NCI-H1417 treated with DMSO at 0.1 percent for 48 hours (cell line): ENCODE results near the gene CDH18.

ENCODE experiments used
- DNase-seq: peaks from one replicate; lab custom pipeline; 2025; lab: John Stamatoyannopoulos, UW

The CDH18 gene

GRCh38 chr5:19584131-19584530 lies 403.9 kb downstream of the CDH18 start:
- DNase-seq = no peak

GRCh38 chr5:19577882-19578281 lies 410.1 kb downstream of the CDH18 start:
- DNase-seq = no peak

GRCh38 chr5:19568004-19568403 lies 420.0 kb downstream of the CDH18 start:
- no peak for DNase-seq

- DNase-seq = no peak
Measured at GRCh38 chr5:19565466-19565865, 422.5 kb downstream of the CDH18 start.

- no peak for DNase-seq
Measured at GRCh38 chr5:19564036-19564435, 424.0 kb downstream of the CDH18 start.

GRCh38 chr5:19555876-19556275 lies 432.1 kb downstream of the CDH18 start:
- DNase-seq = no peak

GRCh38 chr5:19555436-19555835 lies 432.6 kb downstream of the CDH18 start:
- DNase-seq = no peak

GRCh38 chr5:19554524-19554923 lies 433.5 kb downstream of the CDH18 start:
- no peak for DNase-seq

- no peak for DNase-seq
Measured at GRCh38 chr5:19547640-19548039, 440.4 kb downstream of the CDH18 start.

GRCh38 chr5:19546521-19546920 lies 441.5 kb downstream of the CDH18 start:
- no peak for DNase-seq

GRCh38 chr5:19538607-19539006 lies 449.4 kb downstream of the CDH18 start:
- no peak for DNase-seq

- DNase-seq = no peak
Measured at GRCh38 chr5:19536387-19536786, 451.6 kb downstream of the CDH18 start.

GRCh38 chr5:19534751-19535150 lies 453.2 kb downstream of the CDH18 start:
- no peak for DNase-seq

- DNase-seq = no peak
Measured at GRCh38 chr5:19532936-19533335, 455.1 kb downstream of the CDH18 start.

- DNase-seq = no peak
Measured at GRCh38 chr5:19531374-19531952, 456.5 kb downstream of the CDH18 start.

GRCh38 chr5:19519448-19519847 lies 468.6 kb downstream of the CDH18 start:
- no peak for DNase-seq

GRCh38 chr5:19498852-19499251 lies 489.1 kb downstream of the CDH18 start:
- no peak for DNase-seq

- DNase-seq = no peak
Measured at GRCh38 chr5:19497229-19497815, 490.7 kb downstream of the CDH18 start.

- DNase-seq = no peak
Measured at GRCh38 chr5:19496056-19496455, 491.9 kb downstream of the CDH18 start.

- DNase-seq = no peak
Measured at GRCh38 chr5:19492861-19493260, 495.1 kb downstream of the CDH18 start.

- no peak for DNase-seq
Measured at GRCh38 chr5:19488786-19489185, 499.2 kb downstream of the CDH18 start.

- no peak for DNase-seq
Measured at GRCh38 chr5:19487480-19487879, 500.5 kb downstream of the CDH18 start.

- DNase-seq = no peak
Measured at GRCh38 chr5:19479562-19479961, 508.4 kb downstream of the CDH18 start.

GRCh38 chr5:19462019-19462418 lies 526.0 kb downstream of the CDH18 start:
- DNase-seq = no peak
